Smooth muscle cell (in vitro differentiated cells): ENCODE results near the gene PNMA1. TPM values are rescaled to one million over a fixed set of nuclear protein-coding genes. Genes with fewer than 3 reads are reported as not detected.
A peak's percentile ranks its signal among the peaks of the same experiment; 100 is the strongest.

Source experiments
- DNase-seq: peaks from one replicate; lab custom pipeline; 2025; ENCODE audit not compliant: unreplicated experiment; lab: John Stamatoyannopoulos, UW
- H2AFZ ChIP-seq: fragments of 200-600 bp; sonication (generic); 2 replicates; pipeline ENCODE4 v1.6.0; 2016; ENCODE audit warnings: antibody characterized with exemption, low read depth, mild to moderate bottlenecking
- H3F3A ChIP-seq: fragments of 200-600 bp; sonication (generic); 2 replicates; pipeline ENCODE4 v1.6.0; 2017; ENCODE audit warnings: antibody characterized with exemption, low read depth
- H3K27ac ChIP-seq: fragments of 200-600 bp; sonication (generic); 2 replicates; pipeline ENCODE4 v1.5.1; 2016; ENCODE audit warnings: low read depth, mild to moderate bottlenecking
- H3K27me3 ChIP-seq: fragments of 200-600 bp; sonication (generic); 2 replicates; pipeline ENCODE4 v1.6.1; 2016; ENCODE audit warnings: low read depth, mild to moderate bottlenecking
- H3K36me3 ChIP-seq: fragments of 200-600 bp; sonication (generic); 2 replicates; pipeline ENCODE4 v1.5.1; 2016; ENCODE audit warnings: low read depth
- H3K4me1 ChIP-seq: fragments of 200-600 bp; sonication (generic); 2 replicates; pipeline ENCODE4 v1.5.1; 2016; ENCODE audit warnings: low read depth
- H3K4me2 ChIP-seq: fragments of 200-600 bp; sonication (generic); 2 replicates; pipeline ENCODE4 v1.6.0; 2016; ENCODE audit warnings: mild to moderate bottlenecking
- H3K4me3 ChIP-seq: fragments of 200-600 bp; sonication (generic); 2 replicates; pipeline ENCODE4 v1.5.1; 2016; ENCODE audit warnings: mild to moderate bottlenecking
- H3K79me2 ChIP-seq: fragments of 200-600 bp; sonication (generic); 2 replicates; pipeline ENCODE4 v1.6.0; 2016; ENCODE audit warnings: low read depth, mild to moderate bottlenecking
- H3K9ac ChIP-seq: fragments of 200-600 bp; sonication (generic); 2 replicates; pipeline ENCODE4 v1.6.0; 2016; ENCODE audit warnings: low read depth
- H3K9me3 ChIP-seq: fragments of 200-600 bp; sonication (generic); replicated peaks from 2 replicates; pipeline ENCODE4 v1.5.1; 2016; ENCODE audit warnings: low read depth
- H4K20me1 ChIP-seq: fragments of 200-600 bp; sonication (generic); 2 replicates; pipeline ENCODE4 v1.6.0; 2016; ENCODE audit warnings: low read depth
- CTCF ChIP-seq: fragments of 200-600 bp; sonication (generic); IDR thresholded peaks from 2 replicates; pipeline ENCODE4 v1.5.1; 2017; ENCODE audit warnings: borderline replicate concordance, mild to moderate bottlenecking, antibody characterized with exemption; ENCODE audit not compliant: insufficient read depth, poor library complexity, severe bottlenecking
- WGBS: methylation state at CpG from one replicate; pipeline ENCODE4 v1.1.7; 2016; ENCODE audit warnings: low lambda C conversion rate; 5-methylcytosine and 5-hydroxymethylcytosine counted together
- polyA plus RNA-seq: library from polyadenylated mRNA; unstranded; fragments of >200 nt; fragmentation: Nextera tagmentation; extraction: Ambion mirVana; gene quantifications from 2 replicates; pipeline ENCODE4 v1.2.1, GENCODE V29; 2016
- total RNA-seq: library from RNA; depleted of rRNA; stranded (reverse); fragments of >200 nt; gene quantifications from 2 replicates; pipeline ENCODE4 v1.2.3, GENCODE V29; 2014

PNMA1 gene
- total and polyA plus RNA-seq, 2 experiments from 2014 or later = 22.4 to 52.7 TPM

GRCh38 chr14:73748858-73749357 lies 34.7 kb upstream of the PNMA1 start:
- Histone ChIP-seq H3K27ac (no peak overlapping the region), H3K36me3 (no peaks in the 10 kb centered on the region), H3K79me2 (peaks cover 100% of the 10 kb centered on the region), H3F3A (no peaks in the 10 kb centered on the region), H3K9me3 (no peaks in the 10 kb centered on the region), H3K27me3 (no peaks in the 10 kb centered on the region), H4K20me1 (peaks cover 99% of the 10 kb centered on the region), H3K9ac (no peak overlapping the region), H2AFZ (no peak overlapping the region), H3K4me3 (no peak overlapping the region), H3K4me1 (peaks cover 21% of the 10 kb centered on the region), H3K4me2 (no peak overlapping the region)
- DNase-seq = no peak
- TF ChIP-seq CTCF = no peak
- WGBS = 92% methylated on average over 6 of the region's 6 CpGs

GRCh38 chr14:73747379-73748211 lies 33.4 kb upstream of the PNMA1 start:
- H3F3A ChIP-seq = peaks cover 6% of the 10 kb centered on the region
- no peak for DNase-seq
- H3K4me3 ChIP-seq = no peak overlapping the region
- H3K79me2 ChIP-seq = peaks cover 98% of the 10 kb centered on the region
- H4K20me1 ChIP-seq = peaks cover 99% of the 10 kb centered on the region
- H3K9ac ChIP-seq = no peak overlapping the region
- no peak overlapping the region for H3K4me2 ChIP-seq
- no peak for TF ChIP-seq CTCF
- no peaks in the 10 kb centered on the region for H3K27me3 ChIP-seq
- H2AFZ ChIP-seq = no peak overlapping the region
- H3K27ac ChIP-seq = peak overlapping the region; percentile 64
- H3K4me1 ChIP-seq = peaks cover 23% of the 10 kb centered on the region
- no peaks in the 10 kb centered on the region for H3K36me3 ChIP-seq
- 72% methylated on average over 9 of the region's 9 CpGs for WGBS
- no peaks in the 10 kb centered on the region for H3K9me3 ChIP-seq

- peaks cover 99% of the 10 kb centered on the region for H4K20me1 ChIP-seq
- no peak overlapping the region for H2AFZ ChIP-seq
- H3K27ac ChIP-seq = peak overlapping the region; percentile 64
- peak overlapping the region; percentile 54 for H3K4me2 ChIP-seq
- H3K27me3 ChIP-seq = no peaks in the 10 kb centered on the region
- 69% methylated on average over 6 of the region's 6 CpGs for whole genome bisulfite sequencing
- H3F3A ChIP-seq = peaks cover 6% of the 10 kb centered on the region
- DNase-seq = no peak
- peak; percentile 9 for TF ChIP-seq CTCF
- no peaks in the 10 kb centered on the region for H3K9me3 ChIP-seq
- H3K4me1 ChIP-seq = peaks cover 31% of the 10 kb centered on the region
- H3K9ac ChIP-seq = peak overlapping the region; percentile 13
- H3K36me3 ChIP-seq = no peaks in the 10 kb centered on the region
- peaks cover 90% of the 10 kb centered on the region for H3K79me2 ChIP-seq
- no peak overlapping the region for H3K4me3 ChIP-seq
Observed at GRCh38 chr14:73746520-73747378, 32.6 kb upstream of the PNMA1 start.
